SW480 (cell line): ENCODE results near the gene COPB2.
A peak's percentile ranks its signal among the peaks of the same experiment; 100 is the strongest.

ENCODE experiments used
- DNase-seq: peaks from one replicate; pipeline ENCODE4 v3.0.0-alpha.2; 2016; ENCODE audit warnings: low spot score

COPB2 gene

GRCh38 chr3:139327861-139328260 lies 61.6 kb downstream of the COPB2 start:
- DNase-seq = peak; percentile 46

GRCh38 chr3:139327231-139327630 lies 62.2 kb downstream of the COPB2 start:
- no peak for DNase-seq

- peak; percentile 94 for DNase-seq
Measured at GRCh38 chr3:139326707-139327106, 62.7 kb downstream of the COPB2 start.

GRCh38 chr3:139326131-139326530 lies 63.3 kb downstream of the COPB2 start:
- DNase-seq = no peak

- no peak for DNase-seq
Measured at GRCh38 chr3:139325551-139325950, 63.9 kb downstream of the COPB2 start.

- no peak for DNase-seq
Measured at GRCh38 chr3:139324456-139324855, 65.0 kb downstream of the COPB2 start.

- no peak for DNase-seq
Measured at GRCh38 chr3:139323146-139323545, 66.3 kb downstream of the COPB2 start.

GRCh38 chr3:139322346-139322745 lies 67.1 kb downstream of the COPB2 start:
- no peak for DNase-seq

- peak; percentile 37 for DNase-seq
Measured at GRCh38 chr3:139320551-139321309, 68.7 kb downstream of the COPB2 start.

- peak; percentile 75 for DNase-seq
Measured at GRCh38 chr3:139319428-139320402, 69.7 kb downstream of the COPB2 start.

GRCh38 chr3:139318826-139319225 lies 70.6 kb downstream of the COPB2 start:
- no peak for DNase-seq

- no peak for DNase-seq
Measured at GRCh38 chr3:139318431-139318816, 71.0 kb downstream of the COPB2 start.

GRCh38 chr3:139317660-139318430 lies 71.6 kb downstream of the COPB2 start:
- DNase-seq = peak; percentile 72

GRCh38 chr3:139317215-139317614 lies 72.2 kb downstream of the COPB2 start:
- no peak for DNase-seq

GRCh38 chr3:139313921-139314320 lies 75.5 kb downstream of the COPB2 start:
- no peak for DNase-seq

- DNase-seq = peak; percentile 81
Measured at GRCh38 chr3:139312959-139313358, 76.5 kb downstream of the COPB2 start.

GRCh38 chr3:139312416-139312815 lies 77.0 kb downstream of the COPB2 start:
- DNase-seq = no peak

- DNase-seq = no peak
Measured at GRCh38 chr3:139311557-139311956, 77.9 kb downstream of the COPB2 start.

- DNase-seq = peak; percentile 96
Measured at GRCh38 chr3:139310474-139310933, 78.9 kb downstream of the COPB2 start.

- DNase-seq = peak; percentile 88
Measured at GRCh38 chr3:139309880-139310279, 79.6 kb downstream of the COPB2 start.

- DNase-seq = peak; percentile 80
Measured at GRCh38 chr3:139309061-139309591, 80.3 kb downstream of the COPB2 start.

- DNase-seq = no peak
Measured at GRCh38 chr3:139308560-139308959, 80.9 kb downstream of the COPB2 start.
